Progenitor cell of endocrine pancreas (in vitro differentiated cells): ENCODE measurements around the gene PTPRK. TPM values are rescaled to one million over a fixed set of nuclear protein-coding genes. Genes with fewer than 3 reads are reported as not detected.
A peak's percentile ranks its signal among the peaks of the same experiment; 100 is the strongest.

Experiments
- DNase-seq: peaks from one replicate; pipeline ENCODE4 v3.0.0; 2021; ENCODE audit warnings: low spot score; ENCODE audit not compliant: unreplicated experiment
- H3K27ac Mint-ChIP-seq: 2 replicates; pipeline ENCODE4 v1.8.0; 2021; ENCODE audit warnings: mild to moderate bottlenecking, moderate library complexity, mixed read lengths
- H3K27me3 Mint-ChIP-seq: 2 replicates; pipeline ENCODE4 v1.8.0; 2021; ENCODE audit warnings: mixed read lengths
- H3K36me3 Mint-ChIP-seq: 2 replicates; pipeline ENCODE4 v1.8.0; 2022; ENCODE audit warnings: mixed read lengths; ENCODE audit not compliant: insufficient read depth
- H3K4me1 Mint-ChIP-seq: 2 replicates; pipeline ENCODE4 v1.8.0; 2021; ENCODE audit warnings: low read depth, mixed read lengths
- H3K4me3 Mint-ChIP-seq: 2 replicates; pipeline ENCODE4 v1.8.0; 2021; ENCODE audit warnings: low read depth, mild to moderate bottlenecking, moderate library complexity, mixed read lengths
- H3K9me3 Mint-ChIP-seq: 2 replicates; pipeline ENCODE4 v1.8.0; 2021; ENCODE audit warnings: low read depth, mixed read lengths
- CTCF ChIP-seq: fragments of 200-600 bp; sonication (generic); IDR thresholded peaks from one replicate; pipeline ENCODE4 v1.5.0; 2021; ENCODE audit warnings: antibody characterized with exemption, mild to moderate bottlenecking; ENCODE audit not compliant: unreplicated experiment
- total RNA-seq: library from RNA; stranded (reverse); gene quantifications from 2 replicates; pipeline ENCODE4 v1.2.1, GENCODE V29; 2021

The PTPRK gene
- total RNA-seq, 1 donor from 2014 or later = 86.2 TPM

GRCh38 chr6:128064540-128064895 is 455.9 kb downstream of the PTPRK start:
- Mint-ChIP-seq H3K9me3 (no peaks in the 10 kb centered on the region), H3K36me3 (peaks cover 9% of the 10 kb centered on the region), H3K27ac (peak overlapping the region; percentile 11), H3K27me3 (no peaks in the 10 kb centered on the region), H3K4me3 (no peak overlapping the region), H3K4me1 (peaks cover 34% of the 10 kb centered on the region)
- no peak for TF ChIP-seq CTCF
- no peak for DNase-seq

GRCh38 chr6:128063850-128064539 is 456.4 kb downstream of the PTPRK start:
- Mint-ChIP-seq H3K27ac (peak overlapping the region; percentile 69), H3K4me1 (peaks cover 34% of the 10 kb centered on the region), H3K27me3 (no peaks in the 10 kb centered on the region), H3K9me3 (no peaks in the 10 kb centered on the region), H3K4me3 (no peak overlapping the region), H3K36me3 (peaks cover 11% of the 10 kb centered on the region)
- DNase-seq = no peak
- no peak for TF ChIP-seq CTCF

GRCh38 chr6:128062882-128063603 is 457.4 kb downstream of the PTPRK start:
- no peaks in the 10 kb centered on the region for H3K27me3 Mint-ChIP-seq
- no peaks in the 10 kb centered on the region for H3K9me3 Mint-ChIP-seq
- H3K4me1 Mint-ChIP-seq = peaks cover 34% of the 10 kb centered on the region
- TF ChIP-seq CTCF = no peak
- peaks cover 13% of the 10 kb centered on the region for H3K36me3 Mint-ChIP-seq
- DNase-seq = no peak
- H3K27ac Mint-ChIP-seq = peak overlapping the region; percentile 90
- no peak overlapping the region for H3K4me3 Mint-ChIP-seq

GRCh38 chr6:128057946-128058345 is 462.5 kb downstream of the PTPRK start:
- Mint-ChIP-seq H3K27me3 (no peaks in the 10 kb centered on the region), H3K36me3 (peaks cover 21% of the 10 kb centered on the region), H3K9me3 (no peaks in the 10 kb centered on the region), H3K4me3 (no peak overlapping the region), H3K4me1 (peaks cover 8% of the 10 kb centered on the region), H3K27ac (no peak overlapping the region)
- no peak for TF ChIP-seq CTCF
- DNase-seq = no peak

- H3K27ac Mint-ChIP-seq = no peak overlapping the region
- no peaks in the 10 kb centered on the region for H3K9me3 Mint-ChIP-seq
- TF ChIP-seq CTCF = no peak
- H3K4me3 Mint-ChIP-seq = no peak overlapping the region
- no peaks in the 10 kb centered on the region for H3K27me3 Mint-ChIP-seq
- no peak for DNase-seq
- peaks cover 21% of the 10 kb centered on the region for H3K36me3 Mint-ChIP-seq
- peaks cover 6% of the 10 kb centered on the region for H3K4me1 Mint-ChIP-seq
Measured at GRCh38 chr6:128057541-128057940, 462.9 kb downstream of the PTPRK start.
